CD4-positive, CD25-positive, alpha-beta regulatory T cell (primary cell): ENCODE measurements around the gene AHRR. TPM values are rescaled to one million over a fixed set of nuclear protein-coding genes. Genes with fewer than 3 reads are reported as not detected.
A peak's percentile ranks its signal among the peaks of the same experiment; 100 is the strongest.

Experiments used
- ATAC-seq, 2 donors: fragments of 150-1000 bp; cut with Tn5 transposase; one replicate each; pipeline ENCODE4 v1.10.0; 2021; ENCODE audit warnings: low read depth in 2 of 2, moderate number of reproducible peaks in 2 of 2, moderate library complexity in 1 of 2
- DNase-seq, 3 donors: peaks; one replicate each; pipeline versions ENCODE4 v3.0.0 to v3.0.0-alpha.2; 2012 to 2022; ENCODE audit warnings: mixed read lengths in 1 of 3
- H3K27ac ChIP-seq: one replicate; pipeline ENCODE4 v1.7.0; 2013; ENCODE audit warnings: mild to moderate bottlenecking, low read length; ENCODE audit not compliant: insufficient read depth, poor library complexity, severe bottlenecking
- H3K27me3 ChIP-seq: one replicate; pipeline ENCODE4 v1.7.0; 2013; ENCODE audit warnings: low read length; ENCODE audit not compliant: control insufficient read depth, insufficient read depth
- H3K36me3 ChIP-seq: one replicate; pipeline ENCODE4 v1.7.0; 2013; ENCODE audit warnings: mild to moderate bottlenecking, low read length, moderate library complexity; ENCODE audit not compliant: control insufficient read depth, insufficient read depth
- H3K4me1 ChIP-seq: 2 replicates; pipeline ENCODE4 v1.7.0; 2013; ENCODE audit warnings: mild to moderate bottlenecking, low read length; ENCODE audit not compliant: insufficient read depth, control insufficient read depth, poor library complexity, severe bottlenecking
- H3K4me3 ChIP-seq: one replicate; pipeline ENCODE4 v1.7.0; 2013; ENCODE audit warnings: low read depth, mild to moderate bottlenecking, low read length, moderate library complexity
- H3K9me3 ChIP-seq, 2 experiments: 1 replicate in 1 of 2; 2 replicates in 1 of 2; pipeline ENCODE4 v1.7.0; 2013; ENCODE audit warnings: low read length in 2 of 2, mild to moderate bottlenecking in 1 of 2, moderate library complexity in 1 of 2; ENCODE audit not compliant: control insufficient read depth in 2 of 2
- H3K27ac Mint-ChIP-seq, 3 donors: one replicate each; pipeline ENCODE4 v1.8.0; 2020 to 2022; ENCODE audit warnings: mild to moderate bottlenecking in 3 of 3, mixed read lengths in 3 of 3, moderate library complexity in 2 of 3
- H3K27me3 Mint-ChIP-seq: one replicate; pipeline ENCODE4 v1.8.0; 2022; ENCODE audit warnings: mild to moderate bottlenecking, mixed read lengths
- H3K36me3 Mint-ChIP-seq: one replicate; pipeline ENCODE4 v1.8.0; 2020; ENCODE audit warnings: mixed read lengths
- H3K4me1 Mint-ChIP-seq, 4 donors: one replicate each; pipeline ENCODE4 v1.8.0; 2020 to 2022; ENCODE audit warnings: mixed read lengths in 4 of 4, mild to moderate bottlenecking in 1 of 4
- H3K4me3 Mint-ChIP-seq, 4 donors: one replicate each; pipeline ENCODE4 v1.8.0; 2020 to 2022; ENCODE audit warnings: mild to moderate bottlenecking in 4 of 4, mixed read lengths in 4 of 4, moderate library complexity in 3 of 4
- H3K9me3 Mint-ChIP-seq, 7 donors: one replicate each; pipeline ENCODE4 v1.8.0; 2020 to 2022; ENCODE audit warnings: mixed read lengths in 7 of 7, mild to moderate bottlenecking in 3 of 7, moderate library complexity in 2 of 7
- polyA plus RNA-seq, 4 donors: library from polyadenylated mRNA; unstranded; fragments of 300-500 nt; fragmentation: Illumina TruSeq; gene quantifications; one replicate each; pipeline ENCODE4 v1.2.3, GENCODE V29; 2021
- total RNA-seq: library from RNA; stranded (reverse); gene quantifications from one replicate; pipeline ENCODE4 v1.2.3, GENCODE V29; 2022

Gene AHRR
- total and polyA plus RNA-seq, 5 donors from 2014 or later: 0.20 to 4.5 (median 0.72) TPM

- Mint-ChIP-seq H3K27me3 (no peaks in the 10 kb centered on the region), H3K4me1 (peaks cover 0 to 3% (median 0%) of the 10 kb centered on the region in 4 donors), H3K4me3 (no peak overlapping the region), H3K27ac (no peak overlapping the region), H3K9me3 (no peaks in the 10 kb centered on the region), H3K36me3 (peaks cover 26% of the 10 kb centered on the region)
- no peaks in the 10 kb centered on the region for H3K4me1 ChIP-seq
- H3K27me3 ChIP-seq: no peaks in the 10 kb centered on the region
- ATAC-seq: no peak
- DNase-seq: no peak
- H3K9me3 ChIP-seq: no peaks in the 10 kb centered on the region
- H3K27ac ChIP-seq: no peak overlapping the region
- H3K36me3 ChIP-seq: peaks cover 81% of the 10 kb centered on the region
- no peak overlapping the region for H3K4me3 ChIP-seq
These were observed 9.6 kb upstream of the AHRR start for GRCh38 chr5:311963-312362.

- no peak overlapping the region for H3K27ac Mint-ChIP-seq
These were observed 8.7 kb upstream of the AHRR start for GRCh38 chr5:312845-313244.

GRCh38 chr5:313265-313664 lies 8.2 kb upstream of the AHRR start:
- peaks cover 3% of the 10 kb centered on the region for H3K4me1 ChIP-seq
- Mint-ChIP-seq H3K27ac (no peak overlapping the region), H3K36me3 (peaks cover 26% of the 10 kb centered on the region), H3K27me3 (no peaks in the 10 kb centered on the region), H3K4me1 (peaks cover 0 to 3% (median 0%) of the 10 kb centered on the region in 4 donors), H3K9me3 (no peaks in the 10 kb centered on the region), H3K4me3 (no peak overlapping the region)
- ATAC-seq: no peak
- H3K27ac ChIP-seq: no peak overlapping the region
- H3K9me3 ChIP-seq: no peaks in the 10 kb centered on the region
- H3K36me3 ChIP-seq: peaks cover 70% of the 10 kb centered on the region
- no peak for DNase-seq
- no peak overlapping the region for H3K4me3 ChIP-seq
- no peaks in the 10 kb centered on the region for H3K27me3 ChIP-seq

More at GRCh38 chr5:312845-313244, 8.7 kb upstream of the AHRR start:
- Histone ChIP-seq H3K4me1 (peaks cover 3% of the 10 kb centered on the region), H3K27me3 (no peaks in the 10 kb centered on the region), H3K9me3 (no peaks in the 10 kb centered on the region), H3K4me3 (no peak overlapping the region), H3K27ac (no peak overlapping the region), H3K36me3 (peaks cover 74% of the 10 kb centered on the region)
- Mint-ChIP-seq H3K4me1 (peaks cover 0 to 3% (median 0%) of the 10 kb centered on the region in 4 donors), H3K4me3 (no peak overlapping the region), H3K9me3 (no peaks in the 10 kb centered on the region), H3K36me3 (peaks cover 26% of the 10 kb centered on the region), H3K27me3 (no peaks in the 10 kb centered on the region)
- no peak for ATAC-seq
- no peak for DNase-seq

- Mint-ChIP-seq H3K4me3 (no peak overlapping the region), H3K36me3 (peaks cover 26% of the 10 kb centered on the region), H3K4me1 (peaks cover 0 to 3% (median 0%) of the 10 kb centered on the region in 4 donors), H3K27ac (peak overlapping the region in 1 of 3 donors; percentile 10), H3K27me3 (no peaks in the 10 kb centered on the region), H3K9me3 (no peaks in the 10 kb centered on the region)
- DNase-seq: no peak
- ATAC-seq: no peak
- Histone ChIP-seq H3K4me3 (no peak overlapping the region), H3K4me1 (peaks cover 3% of the 10 kb centered on the region), H3K27me3 (no peaks in the 10 kb centered on the region), H3K36me3 (peaks cover 64% of the 10 kb centered on the region), H3K9me3 (no peaks in the 10 kb centered on the region), H3K27ac (no peak overlapping the region)
These were observed 7.6 kb upstream of the AHRR start for GRCh38 chr5:313806-314376.

GRCh38 chr5:314676-315487 lies 6.6 kb upstream of the AHRR start:
- peaks cover 3% of the 10 kb centered on the region for H3K4me1 ChIP-seq
- H3K9me3 ChIP-seq: no peaks in the 10 kb centered on the region
- peaks cover 26% of the 10 kb centered on the region for H3K36me3 Mint-ChIP-seq
- H3K9me3 Mint-ChIP-seq: no peaks in the 10 kb centered on the region
- peaks cover 8% of the 10 kb centered on the region for H3K27me3 Mint-ChIP-seq
- H3K27ac Mint-ChIP-seq: peak overlapping the region in 1 of 3 donors; percentile 10
- no peak overlapping the region for H3K4me3 ChIP-seq
- H3K27ac ChIP-seq: no peak overlapping the region
- peaks cover 59% of the 10 kb centered on the region for H3K36me3 ChIP-seq
- H3K27me3 ChIP-seq: no peaks in the 10 kb centered on the region
- peaks cover 0 to 3% (median 0%) of the 10 kb centered on the region in 4 donors for H3K4me1 Mint-ChIP-seq
- no peak for ATAC-seq
- no peak for DNase-seq
- no peak overlapping the region for H3K4me3 Mint-ChIP-seq

GRCh38 chr5:315488-316209 lies 5.9 kb upstream of the AHRR start:
- Histone ChIP-seq H3K4me3 (no peak overlapping the region), H3K27ac (no peak overlapping the region), H3K27me3 (no peaks in the 10 kb centered on the region), H3K4me1 (peaks cover 4% of the 10 kb centered on the region), H3K9me3 (no peaks in the 10 kb centered on the region), H3K36me3 (peaks cover 51% of the 10 kb centered on the region)
- no peak overlapping the region for H3K4me3 Mint-ChIP-seq
- no peaks in the 10 kb centered on the region for H3K9me3 Mint-ChIP-seq
- ATAC-seq: no peak
- H3K4me1 Mint-ChIP-seq: peaks cover 0 to 3% (median 2%) of the 10 kb centered on the region in 4 donors
- H3K36me3 Mint-ChIP-seq: peaks cover 26% of the 10 kb centered on the region
- peaks cover 13% of the 10 kb centered on the region for H3K27me3 Mint-ChIP-seq
- DNase-seq: no peak
- no peak overlapping the region for H3K27ac Mint-ChIP-seq

GRCh38 chr5:316210-317085 lies 5.1 kb upstream of the AHRR start:
- H3K36me3 ChIP-seq: peaks cover 43% of the 10 kb centered on the region
- Mint-ChIP-seq H3K9me3 (no peaks in the 10 kb centered on the region), H3K4me1 (peaks cover 0 to 5% (median 0%) of the 10 kb centered on the region in 4 donors), H3K36me3 (peaks cover 19% of the 10 kb centered on the region), H3K4me3 (no peak overlapping the region), H3K27me3 (peaks cover 19% of the 10 kb centered on the region), H3K27ac (peak overlapping the region in 1 of 3 donors; percentile 60)
- no peak for ATAC-seq
- no peak overlapping the region for H3K4me3 ChIP-seq
- H3K9me3 ChIP-seq: no peaks in the 10 kb centered on the region
- DNase-seq: no peak
- no peak overlapping the region for H3K27ac ChIP-seq
- no peaks in the 10 kb centered on the region for H3K27me3 ChIP-seq
- peaks cover 12% of the 10 kb centered on the region for H3K4me1 ChIP-seq
